Measurements from ENCODE around the gene PDZRN4.

GRCh38 chr12:41509271-41510055, 321.3 kb downstream of the PDZRN4 start:
- TF ChIP-seq, protein P1, sequence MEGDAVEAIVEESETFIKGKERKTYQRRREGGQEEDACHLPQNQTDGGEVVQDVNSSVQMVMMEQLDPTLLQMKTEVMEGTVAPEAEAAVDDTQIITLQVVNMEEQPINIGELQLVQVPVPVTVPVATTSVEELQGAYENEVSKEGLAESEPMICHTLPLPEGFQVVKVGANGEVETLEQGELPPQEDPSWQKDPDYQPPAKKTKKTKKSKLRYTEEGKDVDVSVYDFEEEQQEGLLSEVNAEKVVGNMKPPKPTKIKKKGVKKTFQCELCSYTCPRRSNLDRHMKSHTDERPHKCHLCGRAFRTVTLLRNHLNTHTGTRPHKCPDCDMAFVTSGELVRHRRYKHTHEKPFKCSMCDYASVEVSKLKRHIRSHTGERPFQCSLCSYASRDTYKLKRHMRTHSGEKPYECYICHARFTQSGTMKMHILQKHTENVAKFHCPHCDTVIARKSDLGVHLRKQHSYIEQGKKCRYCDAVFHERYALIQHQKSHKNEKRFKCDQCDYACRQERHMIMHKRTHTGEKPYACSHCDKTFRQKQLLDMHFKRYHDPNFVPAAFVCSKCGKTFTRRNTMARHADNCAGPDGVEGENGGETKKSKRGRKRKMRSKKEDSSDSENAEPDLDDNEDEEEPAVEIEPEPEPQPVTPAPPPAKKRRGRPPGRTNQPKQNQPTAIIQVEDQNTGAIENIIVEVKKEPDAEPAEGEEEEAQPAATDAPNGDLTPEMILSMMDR (IDR thresholded peaks at IDR 0.05; ENCODE audit: insufficient read depth, low read length, poor library complexity, severe bottlenecking), result no peak
- no peak for TF ChIP-seq EZH2phosphoT487 (conservative IDR thresholded peaks at IDR 0.05; ENCODE audit: low read length)
